Measurements from ENCODE around the gene CEMIP.
A peak's percentile ranks its signal among the peaks of the same experiment; 100 is the strongest.

CEMIP gene

GRCh38 chr15:80892414-80892813 lies 113.2 kb downstream of the CEMIP start:
- no peak for DNase-seq (ENCODE audit: low spot score)

DNA sequence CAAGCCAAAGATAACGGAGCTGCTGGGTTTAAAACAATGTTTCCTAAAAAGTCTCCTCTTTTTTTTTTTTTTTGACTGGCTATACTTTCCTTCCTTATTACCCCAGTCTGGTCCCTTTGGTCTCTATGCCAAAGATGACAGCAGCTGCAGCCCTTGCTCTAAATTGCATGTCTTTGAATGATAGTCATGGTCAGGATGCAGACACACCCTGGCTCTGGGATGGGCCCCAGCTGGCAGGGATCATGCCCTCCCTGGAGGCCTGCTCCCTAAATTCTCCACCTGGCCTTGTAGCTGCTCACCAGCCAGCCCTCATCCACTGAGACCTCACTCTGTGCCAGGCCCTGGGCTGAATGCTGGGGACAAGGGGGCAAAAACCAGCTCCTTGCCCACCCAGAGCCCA lies 114.6 kb downstream of the CEMIP start:
- DNase-seq (ENCODE audit: low spot score), result no peak

- no peak for DNase-seq (ENCODE audit: low spot score)
These were observed 115.9 kb downstream of the CEMIP start for GRCh38 chr15:80895091-80895490.

GRCh38 chr15:80895965-80896364 lies 116.8 kb downstream of the CEMIP start:
- DNase-seq (ENCODE audit: low spot score), result no peak

DNA sequence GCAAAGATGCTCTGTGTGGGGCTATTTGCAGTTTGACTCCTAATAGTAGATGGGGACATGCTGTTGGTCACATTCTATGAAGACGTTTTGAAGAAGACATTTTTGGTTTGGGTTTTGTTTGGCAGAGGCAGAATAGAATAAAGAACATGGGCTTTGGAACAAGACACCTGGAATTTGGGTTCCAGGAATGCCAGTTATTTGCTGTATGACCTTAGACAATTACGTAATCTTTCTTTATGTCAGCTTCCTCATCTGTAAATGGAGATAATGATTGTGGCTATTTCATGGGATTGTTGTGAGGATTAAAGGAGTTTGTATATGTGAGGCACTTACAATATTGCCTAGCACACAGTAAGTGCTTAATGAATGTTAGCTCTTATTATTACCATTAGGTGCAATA lies 118.9 kb downstream of the CEMIP start:
- DNase-seq (ENCODE audit: low spot score), result no peak

DNA sequence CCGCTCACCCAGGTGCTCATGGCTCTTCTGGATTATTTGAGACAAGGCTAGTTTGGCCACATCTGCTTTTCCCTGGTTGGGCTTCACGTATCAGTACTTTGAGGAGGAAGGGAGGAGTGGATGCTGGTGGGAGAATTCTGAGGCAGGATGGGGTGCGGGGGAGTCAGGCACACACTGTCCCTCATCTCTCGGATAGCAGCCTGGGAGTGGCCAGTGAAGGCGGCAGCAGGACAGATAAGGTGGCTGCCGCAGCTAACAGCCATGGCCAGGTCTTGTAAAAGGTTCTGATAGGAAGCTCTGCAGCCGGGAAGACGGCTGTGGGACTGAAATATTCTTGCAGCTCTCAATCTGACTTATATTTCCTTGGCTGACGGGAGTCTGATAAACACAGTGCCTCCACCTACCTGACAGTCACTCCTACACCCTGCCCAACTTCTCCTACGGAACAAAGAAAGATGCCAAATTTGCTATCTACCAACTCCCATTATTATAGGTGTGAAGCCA lies 123.2 kb downstream of the CEMIP start:
- DNase-seq (ENCODE audit: low spot score), result no peak

DNA sequence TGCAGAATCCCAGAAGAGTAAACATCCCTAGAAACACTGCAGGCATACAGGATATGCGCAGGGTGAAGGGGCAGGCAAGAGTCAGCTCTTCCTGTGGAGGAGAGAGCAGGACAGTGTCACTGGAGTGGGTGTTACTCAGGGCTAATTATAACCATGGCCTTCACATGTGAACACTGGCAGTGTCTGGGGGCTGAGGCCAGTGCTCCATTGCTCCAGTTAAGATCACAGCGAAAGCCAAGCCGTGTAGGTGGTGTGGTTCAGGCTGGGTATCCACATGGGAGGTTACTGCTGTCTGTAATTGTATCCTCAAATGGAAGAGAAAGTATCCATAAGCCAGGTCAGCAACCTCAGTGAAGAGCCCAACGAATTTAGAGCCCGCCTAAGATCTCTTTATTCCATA lies 125.8 kb downstream of the CEMIP start:
- no peak for DNase-seq (ENCODE audit: low spot score)

DNA sequence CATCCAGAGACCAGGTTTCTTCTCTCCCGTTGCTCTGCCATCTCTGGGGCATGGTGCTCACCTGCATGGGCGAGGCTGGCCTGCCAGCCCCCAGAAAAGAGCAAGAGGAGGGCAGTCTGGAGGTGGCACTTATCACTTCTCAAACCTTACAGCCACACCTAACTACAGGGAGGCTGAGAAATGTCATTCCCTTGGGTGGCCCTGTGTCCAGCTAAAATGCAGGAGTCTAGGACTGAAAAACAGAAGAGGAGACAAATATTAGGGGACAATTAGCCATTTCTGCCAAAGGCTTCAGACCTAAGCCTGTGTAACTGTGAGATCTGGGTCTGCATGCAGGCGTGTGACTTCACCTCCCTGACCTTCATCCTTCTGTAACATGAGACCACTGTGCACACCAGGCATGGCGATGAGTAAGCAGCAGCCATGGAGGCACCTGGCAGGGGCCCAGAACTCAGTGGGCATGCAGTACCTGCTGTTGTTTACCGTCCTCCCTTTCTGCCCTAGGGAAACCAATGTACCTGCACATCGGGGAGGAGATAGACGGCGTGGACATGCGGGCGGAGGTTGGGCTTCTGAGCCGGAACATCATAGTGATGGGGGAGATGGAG lies 127.1 kb downstream of the CEMIP start:
- DNase-seq (ENCODE audit: low spot score), result no peak

GRCh38 chr15:80911821-80912220 lies 132.7 kb downstream of the CEMIP start:
- no peak for DNase-seq (ENCODE audit: low spot score)

DNA sequence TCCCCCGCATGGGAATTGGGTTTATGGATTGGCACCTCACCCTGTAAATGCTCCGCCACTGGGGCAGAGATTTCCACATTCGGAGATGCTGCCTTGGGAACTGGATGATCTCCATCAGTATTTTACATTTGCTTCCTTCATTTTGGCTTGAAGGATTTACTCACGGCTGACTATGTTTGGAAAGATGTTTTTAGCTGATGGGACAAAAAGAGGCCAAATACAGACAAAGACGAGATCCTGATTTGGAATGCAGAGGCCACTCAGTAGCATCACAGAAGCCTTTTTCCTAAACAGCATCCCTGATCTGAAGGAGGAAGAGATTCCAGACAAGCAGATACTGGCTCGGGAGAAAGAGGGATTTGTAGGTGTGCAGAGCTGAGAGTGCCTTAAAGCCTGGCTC lies 133.5 kb downstream of the CEMIP start:
- DNase-seq (ENCODE audit: low spot score), result no peak

DNA sequence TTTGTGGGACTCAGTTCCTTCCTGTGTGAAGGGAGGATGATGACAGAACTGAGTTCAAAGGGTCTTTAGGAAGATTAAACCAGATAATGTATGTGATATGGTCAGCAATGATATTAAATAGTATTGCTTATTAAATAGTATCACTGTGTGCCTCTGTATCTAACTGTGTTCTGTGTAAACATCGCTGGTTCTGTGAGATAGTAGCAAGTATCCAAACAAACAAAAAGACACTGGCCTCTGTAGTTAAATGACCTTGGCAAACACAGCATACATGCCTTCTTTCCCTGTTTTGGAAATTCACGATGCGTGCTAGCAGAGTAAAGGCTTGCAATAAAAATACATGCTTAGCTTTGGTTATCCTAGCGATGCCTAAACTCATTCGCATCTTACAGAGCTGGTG lies 134.4 kb downstream of the CEMIP start:
- no peak for DNase-seq (ENCODE audit: low spot score)

- DNase-seq (ENCODE audit: low spot score), result no peak
These were observed 136.3 kb downstream of the CEMIP start for GRCh38 chr15:80915472-80915871.

DNA sequence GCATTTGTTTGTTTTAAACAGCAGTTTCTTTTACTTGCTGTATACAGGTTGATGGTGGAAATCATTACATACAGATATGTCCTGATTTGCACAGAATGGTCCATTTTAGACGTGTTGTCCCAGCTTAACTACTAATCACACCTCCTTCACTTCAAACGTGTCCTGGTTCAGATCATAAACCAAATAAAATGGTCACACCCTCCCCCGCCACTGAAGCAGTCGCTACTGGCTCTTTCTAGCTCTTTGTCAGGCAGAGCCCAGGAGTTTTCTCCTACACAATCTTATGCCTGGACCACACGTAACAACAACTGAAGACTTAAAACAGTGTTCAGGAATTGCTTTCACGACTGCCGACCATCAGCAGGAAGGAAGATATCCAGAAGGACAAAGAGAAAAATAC lies 136.9 kb downstream of the CEMIP start:
- no peak for DNase-seq (ENCODE audit: low spot score)

- no peak for DNase-seq (ENCODE audit: low spot score)
These were observed 139.1 kb downstream of the CEMIP start for GRCh38 chr15:80918196-80918783.

DNA sequence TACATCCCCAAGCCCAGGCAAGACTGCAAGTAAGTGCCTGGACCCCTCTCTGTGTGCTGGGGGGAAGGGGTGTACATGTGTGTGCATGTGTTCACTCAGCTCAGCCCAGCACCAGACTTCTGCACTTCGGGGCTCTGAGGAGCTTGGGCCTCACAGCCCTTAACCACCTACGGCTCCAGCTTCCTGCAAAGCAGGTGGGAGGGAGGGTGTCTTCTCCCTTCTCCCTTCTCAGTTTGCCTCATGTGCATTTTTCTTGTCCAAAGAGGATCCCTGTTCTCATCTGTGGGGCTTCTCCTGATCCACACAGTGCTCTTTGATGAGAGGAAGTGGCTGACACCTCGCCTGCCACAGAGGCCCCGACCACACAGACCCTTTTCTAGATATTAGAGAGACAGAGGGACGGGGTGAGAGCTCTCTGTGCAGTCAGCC lies 141.1 kb downstream of the CEMIP start:
- no peak for DNase-seq (ENCODE audit: low spot score)

DNA sequence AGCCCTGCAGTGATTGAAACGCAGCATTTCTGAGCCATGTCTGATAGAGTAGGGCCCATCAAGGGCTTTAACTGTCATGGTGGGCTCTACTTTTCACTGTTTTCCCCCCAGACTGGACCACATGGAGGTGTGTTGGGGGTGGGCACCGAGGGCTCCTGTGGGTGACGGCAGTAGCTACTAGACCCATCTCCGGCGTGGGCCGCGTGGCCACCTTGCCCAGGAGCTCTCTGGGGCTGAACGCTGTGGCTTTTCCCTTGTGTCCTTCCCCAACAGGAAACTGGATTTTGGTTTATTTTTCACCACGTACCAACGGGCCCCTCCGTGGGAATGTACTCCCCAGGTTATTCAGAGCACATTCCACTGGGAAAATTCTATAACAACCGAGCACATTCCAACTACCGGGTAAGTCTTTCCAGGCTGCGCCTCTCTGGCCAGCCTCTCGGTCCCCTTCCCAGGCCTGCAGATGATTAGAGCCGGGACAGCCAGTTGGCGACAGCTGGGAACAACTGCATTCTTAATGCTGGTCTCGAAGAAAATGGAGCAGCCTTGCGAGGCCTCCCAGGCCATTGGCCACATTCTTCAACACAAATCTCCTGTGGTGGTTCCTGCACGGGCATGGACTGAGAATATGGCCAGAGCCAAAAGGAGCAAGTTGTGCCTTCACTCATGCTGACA lies 142.7 kb downstream of the CEMIP start:
- DNase-seq (ENCODE audit: low spot score), result no peak

DNA sequence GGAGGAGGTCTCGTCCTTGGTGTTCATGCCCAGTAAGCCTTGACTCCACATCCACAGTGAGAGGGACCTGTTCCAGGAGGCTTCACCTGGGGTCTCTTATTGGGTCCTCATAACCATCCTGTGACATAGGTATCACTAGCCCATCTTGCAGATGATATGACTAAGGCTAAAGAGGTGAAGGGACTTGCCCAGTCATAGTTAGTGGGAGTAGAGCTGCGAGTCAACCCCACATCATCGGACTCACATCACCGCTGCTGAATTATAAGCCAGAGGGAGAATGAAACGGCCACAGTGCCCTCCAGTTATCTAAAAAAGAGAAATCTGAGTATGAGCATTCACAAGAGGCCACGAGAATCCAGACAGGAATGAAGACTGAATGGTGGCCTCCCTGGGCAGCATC lies 144.5 kb downstream of the CEMIP start:
- DNase-seq (ENCODE audit: low spot score), result no peak

- no peak for DNase-seq (ENCODE audit: low spot score)
These were observed 145.1 kb downstream of the CEMIP start for GRCh38 chr15:80924278-80924677.

DNA sequence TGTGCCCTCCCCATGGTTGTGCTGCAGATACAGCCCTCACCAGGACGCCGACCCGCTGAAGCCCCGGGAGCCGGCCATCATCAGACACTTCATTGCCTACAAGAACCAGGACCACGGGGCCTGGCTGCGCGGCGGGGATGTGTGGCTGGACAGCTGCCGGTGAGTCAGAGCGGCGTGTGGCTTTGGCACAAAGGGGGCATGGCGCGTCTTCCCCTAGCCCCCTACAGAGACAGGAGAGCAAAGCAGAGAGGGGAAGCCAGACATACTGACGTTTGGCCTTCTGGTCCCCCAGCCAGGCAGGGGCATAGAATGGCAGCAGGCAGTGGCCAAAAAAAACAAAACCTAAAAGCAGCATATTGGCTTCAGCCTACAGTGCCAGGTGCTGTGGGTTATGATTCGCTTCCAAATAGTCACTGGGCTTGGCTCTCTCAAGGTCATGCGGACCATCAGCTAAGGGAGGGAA lies 146.5 kb downstream of the CEMIP start:
- no peak for DNase-seq (ENCODE audit: low spot score)

- no peak for DNase-seq (ENCODE audit: low spot score)
These were observed 147.0 kb downstream of the CEMIP start for GRCh38 chr15:80926126-80926525.

DNA sequence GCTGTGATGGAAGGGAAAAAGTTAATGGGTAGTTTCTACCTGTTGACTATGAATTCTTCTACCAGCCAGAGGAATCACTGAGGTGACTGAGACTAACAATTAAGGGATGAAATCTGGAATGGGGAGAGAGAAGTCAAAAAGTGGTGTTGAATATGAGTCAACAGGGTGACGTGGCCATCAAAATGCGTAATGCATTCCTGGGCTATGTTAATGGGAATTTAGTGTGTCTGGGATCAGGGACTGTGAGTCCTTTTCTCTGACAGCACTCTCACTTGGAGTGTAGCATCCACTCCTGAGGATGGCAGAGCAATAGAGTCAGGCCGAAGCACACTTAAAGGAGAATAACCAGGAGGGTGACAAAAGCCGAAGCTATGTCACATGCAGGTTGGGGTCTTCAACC lies 150.1 kb downstream of the CEMIP start:
- DNase-seq (ENCODE audit: low spot score), result no peak

GRCh38 chr15:80929689-80930088 lies 150.5 kb downstream of the CEMIP start:
- DNase-seq (ENCODE audit: low spot score), result no peak

DNA sequence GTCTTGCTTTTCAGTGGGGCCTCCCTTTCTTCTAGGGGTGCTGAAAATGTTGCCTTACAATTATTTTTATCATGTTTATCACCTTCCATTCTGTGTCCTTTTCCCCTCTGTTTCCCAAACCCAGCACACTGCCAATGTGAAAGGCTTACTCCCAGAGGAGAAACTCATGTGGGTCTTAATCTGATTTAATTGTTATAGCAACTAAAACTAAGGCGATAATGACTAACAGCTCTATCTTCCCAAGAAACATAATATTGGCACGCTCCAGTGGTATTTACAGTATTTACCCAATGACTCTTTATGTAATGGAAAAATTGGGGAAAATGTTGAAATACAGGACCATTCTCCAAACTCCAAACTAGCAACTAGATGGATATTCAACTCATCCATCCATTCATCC lies 152.0 kb downstream of the CEMIP start:
- peak; percentile 65 for DNase-seq (ENCODE audit: low spot score)
